Lower lobe of right lung (tissue), 2 donors: ENCODE data around the gene PATZ1. TPM values are rescaled to one million over a fixed set of nuclear protein-coding genes. Genes with fewer than 3 reads are reported as not detected.

Experiments
- ATAC-seq, 2 donors: fragments of 200-7000 bp; cut with Tn5 transposase; one replicate each; pipeline ENCODE4 v1.9.1; 2020 to 2022; ENCODE audit warnings: mild to moderate bottlenecking in 2 of 2, moderate library complexity in 2 of 2
- DNase-seq: peaks from one replicate; pipeline ENCODE4 v3.0.0-alpha.2; 2020
- H3K27ac ChIP-seq: fragments of 200-600 bp; one replicate; pipeline ENCODE4 v1.8.0; 2022
- H3K27me3 ChIP-seq: fragments of 200-600 bp; one replicate; pipeline ENCODE4 v1.8.0; 2022; ENCODE audit warnings: low read depth
- H3K36me3 ChIP-seq: fragments of 200-600 bp; one replicate; pipeline ENCODE4 v1.8.0; 2022; ENCODE audit warnings: mild to moderate bottlenecking
- H3K4me1 ChIP-seq: fragments of 200-600 bp; one replicate; pipeline ENCODE4 v1.8.0; 2022
- H3K4me3 ChIP-seq: fragments of 200-600 bp; one replicate; pipeline ENCODE4 v1.8.0; 2022; ENCODE audit warnings: mild to moderate bottlenecking
- H3K9me3 ChIP-seq: fragments of 200-600 bp; one replicate; pipeline ENCODE4 v1.8.0; 2022
- intact Hi-C: fragments of 100-400 bp; cut with DNase I; formaldehyde crosslinking; loops from one replicate; pipeline ENCODE4 v1.11.0; 2022
- total RNA-seq: library from RNA; stranded (reverse); fragmentation: NEBNext Ultra II Directional; extraction: Animal tissue kit (Norgen Biotek cat#: 25700); gene quantifications from one replicate; pipeline ENCODE4 v1.2.1, GENCODE V29; 2021
- TF ChIP-seq, protein P1 (sequence below): fragments of 200-600 bp; IDR thresholded peaks from one replicate; pipeline ENCODE4 v1.8.0; 2022; ENCODE audit warnings: antibody characterized with exemption, mild to moderate bottlenecking
- donor health status: DM: no; HTN: yes; CAD: no; lungs with severe emphysema.

PATZ1 gene
- total RNA-seq, 1 donor from 2014 or later, result 25.8 TPM

DNA sequence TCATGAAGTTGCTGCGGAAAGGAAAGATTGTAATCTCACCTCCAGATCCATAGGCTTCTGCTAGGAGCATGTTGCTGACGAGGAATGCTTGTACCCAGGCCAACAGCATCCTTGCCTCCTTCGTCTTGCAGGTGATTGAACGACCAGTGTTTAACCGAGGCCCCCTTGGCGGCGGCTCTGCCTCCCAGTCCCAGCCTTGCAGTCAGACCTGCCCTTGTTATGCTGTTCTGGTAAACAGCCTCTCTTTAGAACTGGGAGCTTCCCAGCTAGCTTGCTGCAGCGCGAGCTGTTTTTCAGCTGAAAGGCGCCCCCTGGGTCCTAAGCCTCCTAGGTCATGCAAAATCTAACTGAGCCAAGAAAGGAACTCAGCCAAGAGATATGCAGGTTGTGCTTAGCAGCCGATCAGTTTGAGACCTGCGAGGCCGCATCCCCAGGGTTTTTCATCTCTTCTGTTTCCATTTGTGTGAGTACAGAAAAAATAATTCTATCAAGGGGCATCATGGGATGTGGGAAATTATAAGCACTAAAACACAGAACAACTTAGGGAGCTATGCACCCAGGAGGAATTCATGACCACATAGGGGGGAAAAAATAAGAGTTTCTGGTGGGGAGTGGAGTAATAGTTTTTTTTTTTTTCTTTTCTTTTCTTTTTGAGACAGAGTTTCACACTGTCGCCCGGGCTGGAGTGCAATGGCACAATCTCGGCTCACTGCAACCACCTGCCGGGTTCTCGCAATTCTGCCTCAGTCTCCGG, 53.7 kb downstream of the PATZ1 start, which contains the start of gene PIK3IP1:
Gene PIK3IP1, minus strand, starts transcription at position 253 of the 754 bp plus-strand sequence. Its CDS starts 144 bp downstream, at position 109.
- intact Hi-C loops, result no loop called here
- Histone ChIP-seq H3K9me3 (no peaks in the 10 kb centered on the region), H3K4me1 (peaks cover 72% of the 10 kb centered on the region), H3K27ac (peak within 1 kb of the TSS; percentile 96), H3K36me3 (peaks cover 20% of the 10 kb centered on the region), H3K4me3 (peak within 1 kb of the TSS; percentile 78), H3K27me3 (no peaks in the 10 kb centered on the region)
- ATAC-seq, result peak; percentile 71 to 75
- DNase-seq, result peak; percentile 90
- TF ChIP-seq, protein P1, sequence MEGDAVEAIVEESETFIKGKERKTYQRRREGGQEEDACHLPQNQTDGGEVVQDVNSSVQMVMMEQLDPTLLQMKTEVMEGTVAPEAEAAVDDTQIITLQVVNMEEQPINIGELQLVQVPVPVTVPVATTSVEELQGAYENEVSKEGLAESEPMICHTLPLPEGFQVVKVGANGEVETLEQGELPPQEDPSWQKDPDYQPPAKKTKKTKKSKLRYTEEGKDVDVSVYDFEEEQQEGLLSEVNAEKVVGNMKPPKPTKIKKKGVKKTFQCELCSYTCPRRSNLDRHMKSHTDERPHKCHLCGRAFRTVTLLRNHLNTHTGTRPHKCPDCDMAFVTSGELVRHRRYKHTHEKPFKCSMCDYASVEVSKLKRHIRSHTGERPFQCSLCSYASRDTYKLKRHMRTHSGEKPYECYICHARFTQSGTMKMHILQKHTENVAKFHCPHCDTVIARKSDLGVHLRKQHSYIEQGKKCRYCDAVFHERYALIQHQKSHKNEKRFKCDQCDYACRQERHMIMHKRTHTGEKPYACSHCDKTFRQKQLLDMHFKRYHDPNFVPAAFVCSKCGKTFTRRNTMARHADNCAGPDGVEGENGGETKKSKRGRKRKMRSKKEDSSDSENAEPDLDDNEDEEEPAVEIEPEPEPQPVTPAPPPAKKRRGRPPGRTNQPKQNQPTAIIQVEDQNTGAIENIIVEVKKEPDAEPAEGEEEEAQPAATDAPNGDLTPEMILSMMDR, result peak; percentile 69

DNA sequence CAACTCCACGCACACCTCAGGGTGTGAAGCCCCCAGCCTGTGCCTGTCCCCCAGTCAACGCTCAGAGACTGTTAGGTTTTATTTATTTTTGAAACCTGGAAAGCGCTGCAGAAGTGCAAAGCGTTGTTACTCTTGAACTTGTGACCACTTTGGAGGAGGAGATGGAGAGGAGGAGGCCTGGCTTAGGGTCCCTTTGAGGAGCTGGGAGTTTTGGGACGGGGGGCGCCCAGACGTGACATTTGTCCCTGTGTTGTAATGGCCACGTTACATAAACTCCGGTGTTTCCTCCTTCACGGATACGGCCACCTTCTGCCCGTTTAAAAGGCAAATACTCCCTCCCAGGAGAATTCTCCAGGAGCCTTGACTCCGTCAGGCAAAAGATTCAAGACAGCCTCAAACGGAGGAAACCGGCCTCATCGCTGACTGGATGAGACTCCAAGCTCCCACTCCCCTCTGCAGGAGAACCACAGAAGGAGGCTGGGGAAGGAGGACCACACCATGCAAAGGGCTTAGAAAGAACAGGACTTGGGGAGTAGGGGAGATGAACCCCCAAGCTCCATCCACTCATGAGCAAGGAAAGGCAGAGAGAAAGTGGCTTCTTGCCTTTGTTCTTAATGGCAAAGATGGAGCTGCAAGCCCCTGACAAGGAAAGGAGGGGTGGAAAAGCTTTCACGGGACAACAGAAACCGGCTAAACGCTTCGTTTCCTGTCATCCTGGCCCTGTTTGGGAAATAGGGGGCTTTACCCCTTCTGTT, 54.5 kb downstream of the PATZ1 start:
- peak in 1 of 2 donors; percentile 1 for ATAC-seq
- no peaks in the 10 kb centered on the region for H3K9me3 ChIP-seq
- intact Hi-C loops, result no loop called here
- H3K27me3 ChIP-seq, result no peaks in the 10 kb centered on the region
- DNase-seq, result no peak
- peak overlapping the region; percentile 78 for H3K4me3 ChIP-seq
- peaks cover 77% of the 10 kb centered on the region for H3K4me1 ChIP-seq
- H3K36me3 ChIP-seq, result peaks cover 28% of the 10 kb centered on the region
- peak overlapping the region; percentile 96 for H3K27ac ChIP-seq
- TF ChIP-seq, protein P1, result no peak

DNA sequence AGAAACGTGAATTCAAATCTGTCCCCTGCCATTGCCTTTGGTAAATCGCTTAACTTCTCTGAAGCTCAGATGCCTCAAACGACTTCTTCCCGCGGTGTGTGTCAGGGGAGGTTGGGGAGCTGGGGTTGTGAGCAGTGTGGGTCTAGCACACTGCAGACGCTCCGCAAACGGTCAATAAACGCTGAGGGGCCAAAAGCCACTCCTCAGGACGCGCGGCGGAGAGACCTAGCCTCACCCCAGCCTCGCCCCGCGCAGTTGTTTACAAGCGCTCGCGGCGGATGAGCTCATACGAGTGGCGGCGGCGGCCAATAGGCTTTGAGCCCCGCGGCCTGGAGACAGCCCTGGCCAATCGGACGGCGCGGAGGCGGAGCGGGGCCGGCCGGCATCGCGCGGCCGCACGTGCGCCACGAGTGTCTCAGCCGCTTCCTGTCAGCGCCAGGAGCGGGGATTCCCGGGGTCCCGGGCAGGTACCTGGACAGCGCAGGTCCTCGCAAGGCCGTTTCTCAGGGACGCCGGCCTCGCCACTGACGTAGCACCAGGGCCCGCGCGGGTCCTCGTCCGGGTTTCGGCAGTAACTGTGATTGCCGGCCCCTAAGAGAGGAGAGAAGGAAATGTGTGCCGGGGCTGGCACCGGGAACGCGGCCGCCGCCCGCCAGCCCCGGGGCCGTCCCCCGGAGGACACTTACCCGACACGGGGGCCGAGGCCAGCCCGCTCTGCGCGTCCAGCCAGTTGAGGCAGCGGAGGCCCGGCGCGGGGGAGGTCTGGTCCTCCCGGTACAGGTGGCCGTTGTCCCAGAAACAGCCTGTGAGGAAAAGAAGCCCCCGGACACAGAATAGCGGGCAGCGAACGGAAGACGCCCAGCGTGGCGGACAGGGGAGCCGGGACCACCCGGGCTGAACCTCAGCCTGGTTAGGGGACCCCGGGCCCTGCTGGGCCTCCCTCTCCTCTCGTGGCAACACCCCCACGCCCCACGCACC, 55.4 kb downstream of the PATZ1 start:
- Histone ChIP-seq H3K27ac (peak overlapping the region; percentile 96), H3K9me3 (no peaks in the 10 kb centered on the region), H3K36me3 (peaks cover 37% of the 10 kb centered on the region), H3K4me1 (peaks cover 77% of the 10 kb centered on the region), H3K27me3 (no peaks in the 10 kb centered on the region), H3K4me3 (peak overlapping the region; percentile 78)
- peak; percentile 99 for DNase-seq
- TF ChIP-seq, protein P1, result no peak
- peak; percentile 94 to 96 for ATAC-seq
- intact Hi-C loops, result no loop called here

DNA sequence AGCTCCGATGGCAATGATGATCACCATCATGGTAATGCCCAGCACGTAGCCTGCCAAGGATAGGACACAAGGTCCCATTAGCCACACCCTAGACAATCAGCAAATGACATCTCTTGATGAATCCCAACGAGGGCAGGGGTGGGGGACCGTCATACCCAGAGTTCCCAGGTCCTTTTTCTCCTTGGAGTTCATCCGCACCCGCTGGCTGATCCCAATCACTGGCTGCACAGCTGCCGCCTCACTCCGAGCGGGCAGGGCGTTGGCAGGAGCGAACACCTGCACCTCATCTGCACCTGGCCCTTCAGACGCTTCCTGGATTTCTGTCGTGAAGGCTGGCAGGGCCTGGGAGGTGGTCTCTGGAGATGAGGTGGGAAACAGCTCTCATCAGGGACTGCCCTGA, 56.8 kb downstream of the PATZ1 start:
- DNase-seq (no peak), ATAC-seq (no peak)
- intact Hi-C loops, result no loop called here
- Histone ChIP-seq H3K27me3 (no peaks in the 10 kb centered on the region), H3K27ac (peak overlapping the region; percentile 96), H3K4me1 (peaks cover 77% of the 10 kb centered on the region), H3K4me3 (peak overlapping the region; percentile 78), H3K9me3 (no peaks in the 10 kb centered on the region), H3K36me3 (peaks cover 51% of the 10 kb centered on the region)
- TF ChIP-seq, protein P1, result no peak
